Endothelial cell of umbilical vein (primary cell): ENCODE data around the gene WNT10A. TPM values are rescaled to one million over a fixed set of nuclear protein-coding genes. Genes with fewer than 3 reads are reported as not detected.

ENCODE experiments used
- BruUV-seq: library from RNA; stranded (reverse); fragments of 400-500 nt; replicated peaks from 2 replicates; lab custom pipeline; 2021; lab: Mats Ljungman, UMichigan
- CTCF ChIA-PET: fragments of 300-600, 350-600 bp; sonication (Branson Sonifier 250); formaldehyde crosslinking; loops from one replicate; lab custom pipeline; 2021; ENCODE audit warnings: antibody characterized with exemption, inconsistent platforms; lab: Charles Lee
- POLR2A ChIA-PET: fragments of 300-600, 350-600 bp; sonication (Branson Sonifier 250); formaldehyde crosslinking; loops from one replicate; lab custom pipeline; 2021; ENCODE audit warnings: antibody characterized with exemption, inconsistent platforms; lab: Charles Lee
- DNase-seq: peaks from one replicate; pipeline ENCODE4 v3.0.0-alpha.2; 2011; ENCODE audit warnings: low read depth, low spot score
- FAIRE-seq: peaks from 2 replicates; lab custom pipeline; 2011; peaks lifted over from hg19 to GRCh38; lab: Jason Lieb, UNC
- H2AFZ ChIP-seq: 2 replicates; pipeline ENCODE4 v1.6.0; 2012; ENCODE audit warnings: low read depth, low read length, control low read depth, inconsistent platforms
- H3K27ac ChIP-seq: 2 replicates; pipeline ENCODE4 v1.5.1; 2011; ENCODE audit warnings: low read depth, mild to moderate bottlenecking, control low read depth, low read length, moderate library complexity; ENCODE audit not compliant: insufficient read depth
- H3K27me3 ChIP-seq, 2 experiments: 2 replicates each; pipeline versions ENCODE4 v1.6.0 to v1.6.1; 2011; ENCODE audit warnings: low read length in 2 of 2, mixed read lengths in 1 of 2; ENCODE audit not compliant: control insufficient read depth in 2 of 2, insufficient read depth in 2 of 2
- H3K36me3 ChIP-seq, 2 experiments: 2 replicates in 1 of 2; 3 replicates in 1 of 2; pipeline ENCODE4 v1.5.1; 2011; ENCODE audit warnings: low read length in 2 of 2, mild to moderate bottlenecking in 1 of 2, moderate library complexity in 1 of 2; ENCODE audit not compliant: control insufficient read depth in 2 of 2, insufficient read depth in 2 of 2; ENCODE audit errors: extremely low read depth in 1 of 2
- H3K4me1 ChIP-seq: 3 replicates; pipeline ENCODE4 v1.5.1; 2011; ENCODE audit warnings: mild to moderate bottlenecking, low read length; ENCODE audit not compliant: control insufficient read depth, insufficient read depth; ENCODE audit errors: extremely low read depth
- H3K4me2 ChIP-seq: 2 replicates; pipeline ENCODE4 v1.6.1; 2011; ENCODE audit warnings: low read length, control low read depth, mixed read lengths; ENCODE audit not compliant: insufficient read depth
- H3K4me3 ChIP-seq, 3 experiments: fragments of 200-600 bp in 1 of 3; sonication (generic), shearing (Covaris generic) in 1 of 3; replicated peaks in 1 of 3; 2 replicates each; pipeline ENCODE4 v1.5.1; 2011 to 2016; ENCODE audit warnings: control low read depth in 3 of 3, low read length in 3 of 3, mild to moderate bottlenecking in 2 of 3, inconsistent platforms in 1 of 3, low read depth in 1 of 3, moderate library complexity in 1 of 3; ENCODE audit not compliant: insufficient read depth in 1 of 3
- H3K79me2 ChIP-seq: 2 replicates; pipeline ENCODE4 v1.6.0; 2012; ENCODE audit warnings: low read length, inconsistent platforms; ENCODE audit not compliant: control insufficient read depth, insufficient read depth
- H3K9ac ChIP-seq: replicated peaks from 2 replicates; pipeline ENCODE3; 2011; ENCODE audit warnings: low read length, control low read depth; ENCODE audit not compliant: insufficient read depth; ENCODE audit errors: extremely low read depth
- H3K9me1 ChIP-seq: replicated peaks from 3 replicates; pipeline ENCODE4 v1.6.0; 2011; ENCODE audit warnings: mild to moderate bottlenecking, low read length; ENCODE audit not compliant: control insufficient read depth, insufficient read depth; ENCODE audit errors: extremely low read depth
- H3K9me3 ChIP-seq: replicated peaks from 2 replicates; pipeline ENCODE4 v1.5.1; 2012; ENCODE audit warnings: low read length, inconsistent platforms; ENCODE audit not compliant: control insufficient read depth, insufficient read depth
- H4K20me1 ChIP-seq: replicated peaks from 2 replicates; pipeline ENCODE3; 2011; ENCODE audit warnings: mild to moderate bottlenecking, low read length; ENCODE audit not compliant: control insufficient read depth, insufficient read depth; ENCODE audit errors: extremely low read depth
- EZH2 ChIP-seq: IDR thresholded peaks from 2 replicates; pipeline ENCODE4 v1.6.1; 2012; ENCODE audit warnings: borderline replicate concordance, low read depth, mild to moderate bottlenecking, moderate library complexity, low read length, inconsistent platforms; ENCODE audit not compliant: severe bottlenecking
- FOS ChIP-seq: IDR thresholded peaks from 2 replicates; pipeline ENCODE4 v1.6.1; 2011; ENCODE audit warnings: mild to moderate bottlenecking, low read length, moderate library complexity, borderline replicate concordance; ENCODE audit not compliant: insufficient read depth
- GATA2 ChIP-seq: IDR thresholded peaks from 2 replicates; pipeline ENCODE4 v1.7.0; 2011; ENCODE audit warnings: low read depth, mild to moderate bottlenecking, moderate library complexity, mixed read lengths, low read length; ENCODE audit not compliant: insufficient read length, insufficient read depth
- MAX ChIP-seq: IDR thresholded peaks from 2 replicates; pipeline ENCODE4 v1.6.1; 2011; ENCODE audit not compliant: insufficient read depth, insufficient read length
- POLR2A ChIP-seq: IDR thresholded peaks from 2 replicates; pipeline ENCODE4 v1.6.1; 2012; ENCODE audit warnings: low read depth, mild to moderate bottlenecking, control low read depth, low read length
- POLR2AphosphoS5 ChIP-seq: IDR thresholded peaks from 2 replicates; pipeline ENCODE4 v1.6.1; 2012; ENCODE audit warnings: low read depth, mild to moderate bottlenecking, control low read depth, low read length, moderate library complexity; ENCODE audit not compliant: insufficient read depth
- dilution Hi-C: fragments of 300-500 bp; cut with MboI; formaldehyde crosslinking; loops from one replicate; pipeline ENCODE4 v1.15.0; 2019; ENCODE audit warnings: low sequenced_read_pairs; ENCODE audit not compliant: extremely low pct_ligation_motif_present
- intact Hi-C: fragments of 100-400 bp; cut with micrococcal nuclease; formaldehyde crosslinking; loops from one replicate; pipeline ENCODE4 v1.10.0; 2022
- polyA plus RNA-seq, 4 experiments: library from polyadenylated mRNA; depleted of rRNA in 3 of 4; stranded (reverse) in 3 of 4; unstranded in 1 of 4; fragments of >200 nt; gene quantifications; 2 replicates each; pipeline versions ENCODE4 v1.2.1 to v1.2.3, GENCODE V29; 2011 to 2012; ENCODE audit warnings: missing spikeins in 1 of 4
- total RNA-seq: library from RNA; stranded (reverse); gene quantifications from 2 replicates; pipeline ENCODE4 v1.2.3, GENCODE V29; 2021
- TF ChIP-seq, protein P1 (sequence below), 2 donors: IDR thresholded peaks; 1 replicate in 1 of 2; 2 replicates in 1 of 2; pipeline ENCODE4 v1.5.1; 2011; ENCODE audit warnings: low read length in 2 of 2, mild to moderate bottlenecking in 2 of 2, moderate library complexity in 2 of 2, control low read depth in 1 of 2, inconsistent platforms in 1 of 2, low read depth in 1 of 2; ENCODE audit not compliant: insufficient read depth in 1 of 2; ENCODE audit errors: extremely low read depth in 1 of 2

Gene WNT10A
- total and polyA plus RNA-seq, 2 donors (not counting 3 experiments of a cell fraction or from before 2014, with no cell fraction given): not detected

GRCh38 chr2:218880859-218881594 is 375 bp downstream of the WNT10A start:
- H3K9ac ChIP-seq: no peak overlapping the region
- no peak for FAIRE-seq
- no peak overlapping the region for H3K4me2 ChIP-seq
- intact Hi-C loops: no loop called here
- POLR2A ChIA-PET: no interaction called here
- CTCF ChIA-PET: interaction anchor here (1.2 to 10.5 kb wide), 2 partner anchors 14 to 34 kb away, joined by 4 to 362 read pairs; no protein-coding TSS in a partner anchor
- peaks cover 78 to 80% of the 10 kb centered on the region in 2 experiments for H3K27me3 ChIP-seq
- dilution Hi-C loops: no loop called here
- H3K4me3 ChIP-seq: no peak overlapping the region
- H3K4me1 ChIP-seq: no peaks in the 10 kb centered on the region
- no peak overlapping the region for H3K27ac ChIP-seq
- H2AFZ ChIP-seq: no peak overlapping the region
- DNase-seq: no peak
- H3K79me2 ChIP-seq: no peaks in the 10 kb centered on the region
- no peaks in the 10 kb centered on the region for H3K9me1 ChIP-seq
- no peaks in the 10 kb centered on the region for H3K9me3 ChIP-seq
- H4K20me1 ChIP-seq: no peaks in the 10 kb centered on the region
- BruUV-seq: no TSS peak
- TF ChIP-seq, protein P1, sequence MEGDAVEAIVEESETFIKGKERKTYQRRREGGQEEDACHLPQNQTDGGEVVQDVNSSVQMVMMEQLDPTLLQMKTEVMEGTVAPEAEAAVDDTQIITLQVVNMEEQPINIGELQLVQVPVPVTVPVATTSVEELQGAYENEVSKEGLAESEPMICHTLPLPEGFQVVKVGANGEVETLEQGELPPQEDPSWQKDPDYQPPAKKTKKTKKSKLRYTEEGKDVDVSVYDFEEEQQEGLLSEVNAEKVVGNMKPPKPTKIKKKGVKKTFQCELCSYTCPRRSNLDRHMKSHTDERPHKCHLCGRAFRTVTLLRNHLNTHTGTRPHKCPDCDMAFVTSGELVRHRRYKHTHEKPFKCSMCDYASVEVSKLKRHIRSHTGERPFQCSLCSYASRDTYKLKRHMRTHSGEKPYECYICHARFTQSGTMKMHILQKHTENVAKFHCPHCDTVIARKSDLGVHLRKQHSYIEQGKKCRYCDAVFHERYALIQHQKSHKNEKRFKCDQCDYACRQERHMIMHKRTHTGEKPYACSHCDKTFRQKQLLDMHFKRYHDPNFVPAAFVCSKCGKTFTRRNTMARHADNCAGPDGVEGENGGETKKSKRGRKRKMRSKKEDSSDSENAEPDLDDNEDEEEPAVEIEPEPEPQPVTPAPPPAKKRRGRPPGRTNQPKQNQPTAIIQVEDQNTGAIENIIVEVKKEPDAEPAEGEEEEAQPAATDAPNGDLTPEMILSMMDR (IDR thresholded peaks at IDR 0.05; ENCODE audit: extremely low read depth in 1 of 2, insufficient read depth in 1 of 2, low read depth in 1 of 2, low read length in 2 of 2): no peak
- TF ChIP-seq EZH2 (peak; percentile 87), FOS (no peak), GATA2 (no peak), POLR2A (no peak), POLR2AphosphoS5 (no peak), MAX (no peak)
- H3K36me3 ChIP-seq: no peaks in the 10 kb centered on the region
